GM12892 (cell line): ENCODE measurements around the gene PGLYRP4.
"Not testable (repeated sequence)": the region's sequence is repeated elsewhere in the genome, so short reads cannot be mapped to it uniquely, and the experiment has no call there.

Experiments
- DNase-seq: peaks from one replicate; pipeline ENCODE4 v3.0.0; 2011; ENCODE audit not compliant: insufficient read length
- FAIRE-seq: peaks from 2 replicates; lab custom pipeline; 2011; peaks lifted over from hg19 to GRCh38; lab: Jason Lieb, UNC
- POLR2A ChIP-seq: IDR thresholded peaks from 2 replicates; pipeline ENCODE4 v1.6.1; 2011; ENCODE audit warnings: low read depth, low read length, control low read depth
- POLR2AphosphoS5 ChIP-seq: IDR thresholded peaks from 2 replicates; pipeline ENCODE4 v1.6.1; 2011; ENCODE audit warnings: low read depth, low read length, control low read depth
- TAF1 ChIP-seq: IDR thresholded peaks from 2 replicates; pipeline ENCODE4 v1.6.1; 2011; ENCODE audit warnings: low read depth, mild to moderate bottlenecking, control low read depth, low read length, borderline replicate concordance

Gene PGLYRP4

GRCh38 chr1:153343811-153344717 is 4.6 kb downstream of the PGLYRP4 start:
- DNase-seq (no peak), FAIRE-seq (peak; percentile 86)
- TF ChIP-seq TAF1 (no peak), POLR2AphosphoS5 (no peak; the same call in 1 of the 2 replicates), POLR2A (peak; percentile 17; the same call in 1 of the 2 replicates)

- peak; percentile 68 for FAIRE-seq
These were observed 5.5 kb downstream of the PGLYRP4 start for GRCh38 chr1:153343040-153343681.

DNA sequence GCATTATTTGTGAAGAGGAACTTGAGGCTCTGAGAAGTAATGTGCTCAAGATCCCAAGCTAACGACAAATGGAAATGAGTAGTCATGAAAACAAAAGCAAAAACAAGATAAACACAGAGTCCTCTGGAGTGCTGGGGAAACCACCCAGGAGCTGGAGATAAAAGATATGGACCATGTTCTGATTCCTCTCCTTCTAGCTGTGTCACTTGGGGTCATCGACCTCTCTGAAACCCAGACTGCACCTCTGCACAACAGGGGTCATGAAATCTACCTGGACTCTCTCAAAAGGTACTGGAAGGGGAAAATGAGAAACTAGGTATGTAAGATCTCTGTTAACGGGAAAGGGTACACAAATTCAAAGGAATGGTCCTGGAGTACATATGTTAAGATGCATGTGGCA is 6.5 kb downstream of the PGLYRP4 start:
- FAIRE-seq = no peak
- TF ChIP-seq TAF1 (no peak), POLR2AphosphoS5 (no peak), POLR2A (no peak)
- no peak for DNase-seq

More at GRCh38 chr1:153343040-153343681, 5.5 kb downstream of the PGLYRP4 start:
- no peak for DNase-seq
- TF ChIP-seq POLR2AphosphoS5 (no peak), POLR2A (no peak), TAF1 (no peak)

GRCh38 chr1:153341431-153341934 is 7.2 kb downstream of the PGLYRP4 start:
- TF ChIP-seq POLR2A (no peak), POLR2AphosphoS5 (no peak), TAF1 (no peak)
- DNase-seq (no peak), FAIRE-seq (no peak)

DNA sequence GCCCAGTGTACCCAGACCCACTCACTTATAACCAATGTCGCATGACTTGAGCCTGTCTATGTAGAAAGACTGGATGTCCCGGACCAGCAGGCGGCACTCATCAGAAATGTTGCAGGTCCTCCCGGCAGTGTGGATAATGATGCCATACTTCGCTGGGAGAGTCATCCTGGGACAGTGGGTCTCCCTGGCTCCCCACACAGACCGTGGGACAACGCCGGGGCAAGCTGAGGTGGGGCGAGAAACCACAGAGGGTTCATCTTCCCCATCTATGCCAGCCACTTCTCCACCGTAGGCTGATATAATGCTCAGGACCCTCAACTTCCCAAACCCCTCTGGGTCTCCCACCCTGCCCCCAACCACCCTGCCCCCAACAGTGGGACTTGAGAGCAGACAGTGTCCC is 8.3 kb downstream of the PGLYRP4 start:
- DNase-seq (no peak), FAIRE-seq (no peak)
- TF ChIP-seq POLR2AphosphoS5 = no peak

GRCh38 chr1:153339802-153340201 is 8.8 kb downstream of the PGLYRP4 start:
- FAIRE-seq = peak; percentile 58
- no peak for DNase-seq
- no peak for TF ChIP-seq POLR2A
- no peak for TF ChIP-seq TAF1
- no peak for TF ChIP-seq POLR2AphosphoS5

DNA sequence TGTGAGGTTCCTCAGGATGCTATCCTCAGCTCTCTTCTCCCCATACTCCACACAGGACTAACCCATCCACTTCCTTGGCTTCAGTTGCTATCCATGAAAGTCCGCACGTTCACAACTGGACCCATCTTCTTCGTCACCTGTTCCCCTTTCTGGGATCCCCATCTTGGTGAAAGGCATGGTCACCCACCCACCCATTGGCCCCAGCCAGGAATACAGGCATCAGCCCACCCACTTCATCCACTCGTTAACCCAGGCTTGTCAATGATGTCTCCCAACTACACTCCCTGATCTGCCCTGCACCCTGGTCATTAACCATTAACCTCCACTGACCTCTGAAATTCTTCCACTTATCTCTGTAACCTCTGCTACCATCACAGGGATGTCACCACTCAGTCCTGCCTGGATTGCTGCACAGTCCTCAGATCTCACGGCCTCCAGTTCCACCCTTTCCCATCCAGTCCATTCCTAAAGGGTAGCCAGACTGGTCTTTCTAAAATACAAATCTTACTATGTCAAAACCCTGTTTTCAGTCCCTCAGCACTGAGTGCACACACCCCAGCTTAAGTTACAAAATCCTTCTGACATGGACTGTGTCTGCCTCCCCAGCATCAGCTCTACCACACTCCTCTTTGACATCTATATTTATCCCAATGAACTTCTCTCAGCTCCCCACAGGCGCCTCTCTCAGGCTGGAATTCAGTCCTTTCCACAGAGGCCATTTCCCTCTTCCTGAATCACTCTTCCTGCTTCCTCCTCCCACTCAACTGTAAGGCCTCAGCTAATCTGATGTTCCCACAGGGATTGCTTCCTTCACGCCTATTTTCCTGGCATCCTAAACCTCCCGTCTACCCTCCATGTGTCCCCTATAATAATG is 10.4 kb downstream of the PGLYRP4 start:
- TF ChIP-seq TAF1 (no peak), POLR2AphosphoS5 (no peak), POLR2A (no peak)
- DNase-seq (no peak), FAIRE-seq (no peak)

DNA sequence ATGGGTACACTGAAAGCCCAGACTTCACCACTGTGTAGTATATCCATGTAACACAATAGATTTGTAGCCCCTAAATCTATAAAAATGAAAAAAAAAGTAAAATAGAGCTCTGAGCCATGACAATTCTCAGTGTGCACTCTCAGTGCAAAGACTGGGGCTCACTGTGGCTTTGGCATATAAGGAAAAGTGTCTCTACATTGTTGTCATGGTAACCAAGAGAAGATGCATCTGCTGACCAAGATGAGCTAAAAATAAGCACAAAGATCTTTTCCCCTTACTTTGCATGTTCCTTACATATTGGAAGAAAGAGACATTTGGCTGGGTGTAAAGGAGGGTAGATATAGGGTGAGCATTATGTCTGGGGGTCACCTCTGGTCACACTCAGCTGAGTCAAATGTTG is 12.0 kb downstream of the PGLYRP4 start:
- DNase-seq (no peak), FAIRE-seq (peak; percentile 56)
- TF ChIP-seq TAF1 = no peak
- TF ChIP-seq POLR2AphosphoS5 = no peak
- TF ChIP-seq POLR2A = no peak

DNA sequence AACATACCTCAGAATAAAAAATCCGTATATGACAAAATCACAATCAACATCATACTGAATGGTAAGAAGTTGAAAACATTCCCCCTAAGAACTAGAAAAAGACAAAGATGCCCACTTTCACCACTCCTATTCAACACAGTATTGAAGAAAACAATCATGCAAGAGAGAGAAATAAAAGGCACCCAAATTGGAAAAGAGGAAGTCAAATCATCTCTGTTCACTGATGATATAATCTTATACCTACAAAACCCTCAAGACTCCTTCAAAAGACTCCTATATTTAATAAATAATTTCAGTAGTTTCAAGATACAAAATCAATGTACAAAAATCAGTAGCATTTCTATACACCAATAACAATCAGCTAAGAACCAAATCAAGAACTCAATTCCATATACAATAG is 14.7 kb downstream of the PGLYRP4 start:
- FAIRE-seq = no peak
- no peak for DNase-seq
- TF ChIP-seq POLR2AphosphoS5 (no peak), TAF1 (no peak), POLR2A (no peak)

GRCh38 chr1:153324912-153325311 is 23.7 kb downstream of the PGLYRP4 start:
- no peak for TF ChIP-seq TAF1
- no peak for TF ChIP-seq POLR2AphosphoS5
- TF ChIP-seq POLR2A = no peak
- DNase-seq (no peak), FAIRE-seq (no peak)

DNA sequence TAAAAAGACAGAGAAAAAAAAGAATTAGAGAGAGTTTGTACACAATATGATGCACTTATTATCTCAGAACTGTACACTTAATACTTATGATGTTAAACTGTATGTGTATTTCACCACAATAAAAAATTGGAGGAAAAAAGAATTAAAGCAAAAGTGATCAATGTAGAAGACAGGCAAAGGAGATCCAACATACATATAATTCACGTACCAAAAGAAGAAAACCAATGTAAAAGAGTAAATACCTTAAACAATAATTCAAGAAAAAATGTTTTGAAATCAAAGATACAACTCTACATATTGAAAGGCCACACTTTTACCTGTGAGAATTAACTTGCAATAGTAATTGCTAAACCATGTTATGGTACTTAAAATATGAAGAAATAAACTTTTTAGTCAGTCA is 26.1 kb downstream of the PGLYRP4 start:
- DNase-seq (no peak), FAIRE-seq (no peak)
- TF ChIP-seq TAF1 (no peak), POLR2A (no peak), POLR2AphosphoS5 (no peak)

DNA sequence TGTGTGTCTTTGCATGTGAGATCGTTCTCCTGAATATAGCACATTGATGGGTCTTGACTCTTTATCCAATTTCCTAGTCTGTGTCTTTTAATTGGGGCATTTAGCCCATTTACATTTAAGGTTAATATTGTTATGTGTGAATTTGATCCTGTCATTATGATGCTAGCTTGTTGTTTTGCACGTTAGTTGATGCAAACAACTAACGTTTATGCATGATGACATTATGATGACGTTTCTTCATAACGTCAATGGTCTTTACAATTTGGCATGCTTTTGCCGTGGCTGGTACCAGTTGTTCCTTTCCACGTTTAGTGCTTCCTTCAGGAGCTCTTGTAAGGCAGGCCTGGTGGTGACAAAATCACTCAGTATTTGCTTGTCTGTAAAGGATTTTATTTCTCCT is 30.5 kb downstream of the PGLYRP4 start:
- not testable (repeated sequence) for FAIRE-seq, DNase-seq

DNA sequence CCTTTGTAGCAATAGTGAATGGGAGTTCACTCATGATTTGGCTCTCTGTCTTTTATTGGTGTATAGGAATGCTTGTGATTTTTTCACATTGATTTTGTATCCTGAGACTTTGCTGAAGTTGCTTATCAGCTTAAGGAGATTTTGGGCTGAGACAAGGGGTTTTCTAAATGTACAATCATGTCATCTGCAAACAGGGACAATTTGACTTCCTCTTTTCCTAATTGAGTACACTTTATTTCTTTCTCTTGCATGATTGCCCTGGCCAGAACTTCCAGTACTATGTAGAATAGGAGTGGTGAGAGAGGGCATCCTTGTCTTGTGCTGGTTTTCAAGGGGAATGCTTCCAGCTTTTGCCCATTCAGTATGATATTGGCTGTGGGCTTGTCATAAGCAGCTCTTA is 32.6 kb downstream of the PGLYRP4 start:
- not testable (repeated sequence) for DNase-seq, FAIRE-seq

- not testable (repeated sequence) for DNase-seq, FAIRE-seq
These were observed 34.3 kb downstream of the PGLYRP4 start for GRCh38 chr1:153314388-153314787.
